Mucosa of descending colon (tissue), 3 donors: Measurements from ENCODE around the gene MIER2. TPM values are rescaled to one million over a fixed set of nuclear protein-coding genes. Genes with fewer than 3 reads are reported as not detected.

Source experiments
- ATAC-seq: fragments of 200-7000 bp; cut with Tn5 transposase; one replicate; pipeline ENCODE4 v1.9.1; 2020; ENCODE audit warnings: mild to moderate bottlenecking, moderate library complexity
- DNase-seq, 3 donors: peaks; one replicate each; pipeline ENCODE4 v3.0.0-alpha.2; 2020
- H3K36me3 ChIP-seq: fragments of 200-600 bp; one replicate; pipeline ENCODE4 v1.8.0; 2021; ENCODE audit warnings: low read depth, mild to moderate bottlenecking
- H3K4me1 ChIP-seq: fragments of 200-600 bp; one replicate; pipeline ENCODE4 v1.8.0; 2021; ENCODE audit warnings: low read depth, mild to moderate bottlenecking
- H3K4me3 ChIP-seq: fragments of 200-600 bp; one replicate; pipeline ENCODE4 v1.8.0; 2021; ENCODE audit warnings: mild to moderate bottlenecking
- H3K9me3 ChIP-seq: fragments of 200-600 bp; one replicate; pipeline ENCODE4 v1.8.0; 2021; ENCODE audit warnings: mild to moderate bottlenecking
- CTCF ChIP-seq: fragments of 200-600 bp; IDR thresholded peaks from one replicate; pipeline ENCODE4 v1.8.0; 2022; ENCODE audit warnings: antibody characterized with exemption, mild to moderate bottlenecking
- intact Hi-C, 2 donors: fragments of 100-400 bp; cut with DNase I in 1 of 2; cut with micrococcal nuclease in 1 of 2; formaldehyde crosslinking; loops; one replicate each; pipeline versions ENCODE4 v1.11.0 to v1.11.1; 2022; cut with DNase I, micrococcal nuclease
- total RNA-seq, 3 donors: library from RNA; stranded (reverse); fragmentation: NEBNext Ultra II Directional in 2 of 3; extraction: Animal tissue kit (Norgen Biotek cat#: 25700) in 2 of 3; gene quantifications; one replicate each; pipeline versions ENCODE4 v1.2.1 to v1.2.4, GENCODE V29; 2021 to 2023
- donor health status: DM: no; HTN: no; CAD: no; lungs with moderate emphysema.
- donor health status: DM: no; HTN: no; CAD: no.
- donor health status: DM: no; HTN: yes; CAD: no.

Gene MIER2
- total RNA-seq, 3 donors from 2014 or later = 13.4 to 28.3 (median 13.7) TPM

- Histone ChIP-seq H3K36me3 (no peaks in the 10 kb centered on the region), H3K4me3 (no peak overlapping the region), H3K4me1 (peaks cover 25% of the 10 kb centered on the region), H3K9me3 (no peaks in the 10 kb centered on the region)
- no peak for ATAC-seq
- no peak for TF ChIP-seq CTCF
- intact Hi-C loops = no loop called here
- peak in 1 of 3 donors; percentile 7 for DNase-seq
Observed at GRCh38 chr19:295687-296370, 48.8 kb downstream of the MIER2 start.

GRCh38 chr19:294946-295686, 49.5 kb downstream of the MIER2 start:
- TF ChIP-seq CTCF = peak; percentile 82
- peak in 2 of 3 donors; percentile 59 to 72 for DNase-seq
- Histone ChIP-seq H3K4me1 (peaks cover 25% of the 10 kb centered on the region), H3K4me3 (no peak overlapping the region), H3K36me3 (no peaks in the 10 kb centered on the region), H3K9me3 (no peaks in the 10 kb centered on the region)
- peak; percentile 50 for ATAC-seq
- intact Hi-C loops = no loop called here

DNA sequence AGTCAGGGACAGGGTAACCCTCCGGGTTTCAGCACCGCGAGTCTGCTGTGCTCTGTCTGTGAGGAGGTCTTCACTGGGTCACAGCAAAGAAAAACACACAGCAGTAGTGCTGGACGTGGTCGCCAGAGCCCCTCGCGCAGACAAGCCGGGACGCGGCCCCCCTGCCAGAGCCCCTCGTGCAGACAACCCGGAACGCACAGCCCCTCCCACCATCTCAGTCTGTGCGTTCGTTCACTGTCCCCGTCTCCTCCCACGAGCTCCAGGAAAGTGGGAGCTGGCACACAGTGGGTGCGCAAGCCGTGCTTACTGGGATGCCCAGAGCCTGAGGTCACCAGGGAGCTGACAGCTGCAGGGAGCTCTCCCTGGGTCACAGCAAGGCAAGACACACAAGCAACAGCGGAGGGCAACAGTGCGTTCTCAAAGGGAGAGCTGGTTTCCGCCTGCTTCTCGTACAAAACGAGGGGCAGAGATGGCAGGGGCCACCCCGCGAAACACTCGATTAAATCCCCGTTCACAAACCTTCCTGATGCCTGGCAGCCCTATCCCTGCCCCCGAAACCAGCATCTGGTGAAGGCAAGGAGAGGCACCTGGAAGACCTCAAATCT, 50.2 kb downstream of the MIER2 start:
- Histone ChIP-seq H3K9me3 (no peaks in the 10 kb centered on the region), H3K4me3 (no peak overlapping the region), H3K4me1 (peaks cover 25% of the 10 kb centered on the region), H3K36me3 (no peaks in the 10 kb centered on the region)
- intact Hi-C loops = no loop called here
- TF ChIP-seq CTCF = no peak
- DNase-seq = peak in 1 of 3 donors; percentile 15
- ATAC-seq = no peak

DNA sequence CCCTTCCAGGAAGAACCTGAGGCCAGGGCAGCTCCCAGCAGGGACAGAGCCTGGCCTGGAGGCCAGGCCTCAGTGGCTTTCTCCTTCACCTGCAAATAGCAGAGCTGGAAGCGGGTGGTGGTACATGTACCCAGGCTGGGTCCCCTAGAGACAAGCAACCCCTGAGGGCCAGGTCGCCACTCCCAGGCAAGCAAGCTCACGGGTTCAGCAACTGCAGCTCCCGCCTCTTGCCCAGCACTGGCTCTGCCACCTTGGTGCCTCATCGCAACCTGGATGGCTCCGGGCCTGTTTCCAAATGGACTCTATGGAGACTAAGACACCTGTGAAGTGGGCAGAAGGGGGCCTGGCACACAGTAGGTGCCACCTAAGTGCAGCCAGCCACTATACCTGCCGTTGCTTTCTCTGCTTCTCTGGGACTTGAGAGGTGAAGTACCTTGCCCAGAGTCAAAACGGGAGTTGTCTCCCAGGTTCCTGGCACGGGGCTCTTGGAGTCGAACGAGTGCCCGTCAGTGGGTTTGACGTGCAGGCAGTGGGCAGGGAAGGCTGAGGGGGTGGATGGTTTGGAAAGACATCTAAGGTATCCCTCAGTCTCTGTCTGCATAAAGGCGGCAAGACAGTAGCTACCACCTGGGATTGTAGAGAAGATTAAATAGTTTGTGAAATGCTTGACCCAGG, 51.0 kb downstream of the MIER2 start:
- Histone ChIP-seq H3K4me1 (peaks cover 31% of the 10 kb centered on the region), H3K4me3 (no peak overlapping the region), H3K36me3 (no peaks in the 10 kb centered on the region), H3K9me3 (no peaks in the 10 kb centered on the region)
- no peak for ATAC-seq
- intact Hi-C loops = no loop called here
- DNase-seq = no peak
- no peak for TF ChIP-seq CTCF

- Histone ChIP-seq H3K9me3 (no peaks in the 10 kb centered on the region), H3K36me3 (no peaks in the 10 kb centered on the region), H3K4me1 (peaks cover 31% of the 10 kb centered on the region), H3K4me3 (no peak overlapping the region)
- no peak for TF ChIP-seq CTCF
- no peak for ATAC-seq
- intact Hi-C loops = no loop called here
- DNase-seq = no peak
Observed at GRCh38 chr19:292951-293350, 51.6 kb downstream of the MIER2 start.
